ENCODE measurements around the gene GALR3.
A peak's percentile ranks its signal among the peaks of the same experiment; 100 is the strongest.

GALR3 gene

GRCh38 chr22:37824674-37825641 is 1.8 kb downstream of the GALR3 start:
- DNase-seq = peak; percentile 16

- DNase-seq = no peak
Measured at GRCh38 chr22:37827056-37827455, 3.9 kb downstream of the GALR3 start.

GRCh38 chr22:37830093-37830842 is 7.1 kb downstream of the GALR3 start:
- no peak for DNase-seq

GRCh38 chr22:37831472-37831871 is 8.3 kb downstream of the GALR3 start:
- no peak for DNase-seq

GRCh38 chr22:37832022-37832857 is 9.1 kb downstream of the GALR3 start:
- no peak for DNase-seq

GRCh38 chr22:37842015-37842793 is 19.0 kb downstream of the GALR3 start:
- DNase-seq = no peak

- peak; percentile 25 for DNase-seq
Measured at GRCh38 chr22:37843741-37844089, 20.5 kb downstream of the GALR3 start.

GRCh38 chr22:37844904-37845329 is 21.7 kb downstream of the GALR3 start:
- peak; percentile 61 for DNase-seq

GRCh38 chr22:37846433-37846832 is 23.3 kb downstream of the GALR3 start:
- no peak for DNase-seq

GRCh38 chr22:37848587-37849088 is 25.5 kb downstream of the GALR3 start:
- DNase-seq = peak; percentile 8

GRCh38 chr22:37849089-37849751 is 26.0 kb downstream of the GALR3 start, which contains the start of gene EIF3L:
Gene EIF3L, plus strand, starts transcription at chr22:37849419. Its CDS starts 31 bp downstream, at chr22:37849450.
- DNase-seq = peak; percentile 93

GRCh38 chr22:37850801-37851200 is 27.6 kb downstream of the GALR3 start:
- DNase-seq = no peak

GRCh38 chr22:37852418-37852817 is 29.2 kb downstream of the GALR3 start:
- DNase-seq = no peak

GRCh38 chr22:37854946-37855345 is 31.8 kb downstream of the GALR3 start:
- no peak for DNase-seq

- DNase-seq = no peak
Measured at GRCh38 chr22:37855462-37855861, 32.3 kb downstream of the GALR3 start.

GRCh38 chr22:37860796-37861421 is 37.7 kb downstream of the GALR3 start:
- DNase-seq = no peak

GRCh38 chr22:37862570-37863325 is 39.6 kb downstream of the GALR3 start:
- DNase-seq = no peak

- no peak for DNase-seq
Measured at GRCh38 chr22:37865510-37865909, 42.3 kb downstream of the GALR3 start.

GRCh38 chr22:37870273-37870672 is 47.1 kb downstream of the GALR3 start:
- no peak for DNase-seq
